ES-I3 (cell line): ENCODE measurements around the gene ZNF423.

Experiments
- H3K36me3 ChIP-seq: 2 replicates; pipeline ENCODE4 v1.6.1; 2013; ENCODE audit warnings: mild to moderate bottlenecking, low read length, control low read depth, moderate library complexity; ENCODE audit not compliant: insufficient read depth
- H3K4me1 ChIP-seq: 2 replicates; pipeline ENCODE4 v1.6.1; 2013; ENCODE audit warnings: mild to moderate bottlenecking, control low read depth, low read length; ENCODE audit not compliant: insufficient read depth
- H3K9ac ChIP-seq: 2 replicates; pipeline ENCODE4 v1.6.1; 2013; ENCODE audit warnings: low read depth, mild to moderate bottlenecking, low read length, moderate library complexity
- H3K9me3 ChIP-seq: 2 replicates; pipeline ENCODE4 v1.6.1; 2013; ENCODE audit warnings: mild to moderate bottlenecking, low read length, moderate library complexity; ENCODE audit not compliant: control insufficient read depth, insufficient read depth

The ZNF423 gene

GRCh38 chr16:49701789-49702494 lies 154.0 kb downstream of the ZNF423 start:
- H3K9me3 ChIP-seq, result no peaks in the 10 kb centered on the region
- H3K36me3 ChIP-seq, result no peaks in the 10 kb centered on the region
- no peak overlapping the region for H3K9ac ChIP-seq
- peaks cover 66% of the 10 kb centered on the region for H3K4me1 ChIP-seq

DNA sequence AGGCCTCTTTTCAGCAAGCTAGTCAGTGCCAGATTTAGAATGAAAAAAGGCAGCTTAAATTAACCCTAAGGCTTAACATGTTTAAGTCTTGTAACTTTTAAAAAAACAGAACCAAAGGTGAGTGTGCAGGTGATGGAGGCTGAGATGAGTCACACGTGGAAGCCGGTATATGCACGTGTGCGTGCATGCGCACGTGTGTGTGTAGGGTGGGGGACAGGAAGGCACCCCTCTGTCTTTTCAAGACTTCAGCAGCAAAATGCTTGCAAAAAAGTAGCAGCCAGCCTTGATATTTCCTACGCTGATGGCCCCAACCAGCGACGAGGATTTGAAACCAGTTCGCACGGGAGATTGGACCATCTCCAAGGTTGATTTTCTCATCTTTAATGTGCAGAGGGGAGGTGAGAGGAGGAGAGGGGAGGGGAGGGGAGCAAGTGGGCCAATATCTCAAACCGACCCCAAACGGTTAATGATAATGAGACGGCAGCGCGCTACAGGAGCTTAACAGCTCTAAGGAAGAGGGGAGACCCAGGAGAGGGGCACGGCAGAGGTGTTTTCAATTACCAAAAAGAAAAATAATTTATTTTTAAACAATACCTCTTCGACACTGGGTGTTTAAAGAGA lies 154.7 kb downstream of the ZNF423 start:
- peaks cover 73% of the 10 kb centered on the region for H3K4me1 ChIP-seq
- H3K36me3 ChIP-seq, result no peaks in the 10 kb centered on the region
- peak overlapping the region; percentile 26 for H3K9ac ChIP-seq
- no peaks in the 10 kb centered on the region for H3K9me3 ChIP-seq

- peaks cover 80% of the 10 kb centered on the region for H3K4me1 ChIP-seq
- H3K9ac ChIP-seq, result peak overlapping the region; percentile 26; the same call in 1 of the 2 replicates
These were observed 155.5 kb downstream of the ZNF423 start for GRCh38 chr16:49700251-49701064.

GRCh38 chr16:49699841-49700175 lies 156.1 kb downstream of the ZNF423 start:
- Histone ChIP-seq H3K4me1 (peaks cover 81% of the 10 kb centered on the region), H3K9me3 (no peaks in the 10 kb centered on the region), H3K9ac (no peak overlapping the region), H3K36me3 (no peaks in the 10 kb centered on the region)

More at GRCh38 chr16:49700251-49701064, 155.5 kb downstream of the ZNF423 start:
- Histone ChIP-seq H3K9me3 (no peaks in the 10 kb centered on the region), H3K36me3 (no peaks in the 10 kb centered on the region)

- H3K36me3 ChIP-seq, result no peaks in the 10 kb centered on the region
- H3K9me3 ChIP-seq, result no peaks in the 10 kb centered on the region
- H3K4me1 ChIP-seq, result peaks cover 76% of the 10 kb centered on the region
- H3K9ac ChIP-seq, result no peak overlapping the region
These were observed 156.7 kb downstream of the ZNF423 start for GRCh38 chr16:49698931-49699840.

- Histone ChIP-seq H3K9me3 (no peaks in the 10 kb centered on the region), H3K9ac (no peak overlapping the region), H3K36me3 (no peaks in the 10 kb centered on the region), H3K4me1 (peaks cover 72% of the 10 kb centered on the region)
These were observed 157.5 kb downstream of the ZNF423 start for GRCh38 chr16:49698453-49698815.

- Histone ChIP-seq H3K9me3 (no peaks in the 10 kb centered on the region), H3K4me1 (peaks cover 67% of the 10 kb centered on the region), H3K36me3 (no peaks in the 10 kb centered on the region), H3K9ac (no peak overlapping the region)
These were observed 158.1 kb downstream of the ZNF423 start for GRCh38 chr16:49697631-49698452.

DNA sequence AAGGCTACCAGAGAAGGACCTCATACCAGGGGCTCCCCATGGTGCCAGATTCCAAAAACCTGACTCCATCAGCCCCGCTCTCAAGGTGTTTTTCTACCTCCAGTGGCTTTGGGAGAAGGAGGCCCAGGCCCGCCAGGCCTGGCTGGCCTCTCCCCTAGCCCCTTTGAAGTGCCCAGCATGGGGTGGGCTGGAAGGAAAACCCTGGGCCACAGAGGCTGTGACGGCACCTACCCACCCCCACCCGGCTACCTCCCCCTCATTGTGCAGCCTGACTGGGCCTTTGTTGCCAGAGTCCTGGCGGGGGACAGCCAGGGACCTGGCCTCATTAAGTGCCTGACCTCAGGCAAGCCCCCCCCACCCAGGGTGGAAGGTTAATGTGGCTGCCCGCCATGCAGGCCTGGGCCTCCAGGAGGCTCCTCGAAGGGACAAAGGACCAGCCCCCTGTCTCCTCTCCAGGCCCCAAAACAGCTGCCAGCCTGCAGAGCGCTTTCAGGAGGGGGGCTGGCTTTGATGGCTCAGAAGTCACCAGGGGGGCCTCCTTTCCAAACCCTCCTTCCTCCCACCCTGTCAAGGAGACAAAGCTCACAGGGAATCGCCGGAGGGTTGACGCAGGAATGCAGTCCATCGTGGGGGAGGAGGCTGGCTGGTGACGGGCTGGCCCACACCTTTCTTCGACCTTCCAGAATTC lies 159.4 kb downstream of the ZNF423 start:
- Histone ChIP-seq H3K9me3 (no peaks in the 10 kb centered on the region), H3K9ac (peak overlapping the region; percentile 21; the same call in 1 of the 2 replicates), H3K4me1 (peaks cover 59% of the 10 kb centered on the region), H3K36me3 (no peaks in the 10 kb centered on the region)

DNA sequence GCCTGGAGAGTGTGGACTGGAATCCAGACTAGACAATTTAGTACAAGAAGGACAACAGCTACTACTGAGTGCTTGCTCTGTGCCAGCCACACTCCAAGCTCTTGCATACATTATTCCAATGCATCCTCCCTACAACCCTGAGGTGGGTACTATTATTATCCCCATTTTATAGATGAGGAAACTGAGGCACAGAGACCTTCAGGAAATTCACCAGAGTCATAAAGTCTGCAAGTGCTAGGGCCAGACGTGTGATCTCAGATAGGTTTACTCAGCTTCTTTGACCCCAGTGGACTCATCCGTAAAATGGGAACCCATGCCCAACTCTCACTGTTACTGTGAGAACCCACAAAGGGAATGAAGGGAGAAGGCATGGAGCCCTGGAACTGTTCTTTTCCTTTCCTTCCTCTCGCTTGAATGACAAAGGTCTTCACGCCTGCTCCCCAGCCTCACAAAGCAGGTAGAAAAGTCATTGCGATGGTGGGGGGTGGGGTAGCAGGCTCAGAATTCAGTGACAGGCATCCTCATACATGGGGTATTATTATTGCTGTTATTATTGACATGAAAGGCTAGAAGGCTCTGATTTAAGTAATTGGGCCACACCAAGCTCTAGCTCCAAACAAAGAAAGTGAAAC lies 160.0 kb downstream of the ZNF423 start:
- Histone ChIP-seq H3K4me1 (peaks cover 57% of the 10 kb centered on the region), H3K9me3 (no peaks in the 10 kb centered on the region), H3K9ac (peak overlapping the region; percentile 21; the same call in 1 of the 2 replicates), H3K36me3 (no peaks in the 10 kb centered on the region)

DNA sequence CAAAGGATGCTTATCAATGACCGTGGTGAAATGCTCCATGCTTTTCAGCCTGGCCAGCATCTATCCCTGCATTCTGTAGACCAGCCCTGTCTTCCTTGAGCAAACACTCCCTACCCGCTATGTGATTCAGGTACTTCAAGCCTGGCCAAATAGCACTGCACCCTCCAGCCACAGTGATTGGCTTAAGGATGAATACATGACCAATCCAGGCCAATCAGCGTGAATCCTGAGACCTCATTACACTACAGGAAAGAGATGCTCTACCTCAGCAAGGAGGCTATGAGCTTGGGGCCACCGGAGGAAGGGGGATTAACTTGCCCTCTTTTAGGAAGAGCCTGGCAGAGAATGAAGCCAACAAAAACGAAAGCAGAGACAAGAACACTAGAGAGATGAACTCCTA lies 162.5 kb downstream of the ZNF423 start:
- H3K9me3 ChIP-seq, result no peaks in the 10 kb centered on the region
- no peaks in the 10 kb centered on the region for H3K36me3 ChIP-seq
- H3K4me1 ChIP-seq, result peaks cover 40% of the 10 kb centered on the region
- no peak overlapping the region for H3K9ac ChIP-seq

DNA sequence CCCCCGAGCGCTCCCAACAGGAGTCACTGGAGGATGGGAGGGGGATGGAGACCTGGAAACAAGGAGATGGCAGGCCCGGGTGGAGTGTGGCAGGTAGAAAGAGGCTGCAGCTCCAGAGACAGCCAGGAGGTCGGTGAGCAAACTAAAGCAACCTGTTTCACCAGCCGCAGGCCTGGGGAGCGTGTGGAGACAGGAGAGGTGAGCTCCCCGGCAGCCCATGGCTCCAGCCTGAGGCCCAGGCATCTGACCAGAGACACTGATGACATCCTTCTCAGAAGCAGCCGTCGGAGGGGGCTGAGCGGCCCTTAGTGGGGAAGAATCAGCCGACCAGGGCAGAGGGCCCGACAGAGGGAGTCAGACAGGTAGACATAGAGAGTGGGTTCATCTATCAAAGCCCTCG lies 165.1 kb downstream of the ZNF423 start:
- Histone ChIP-seq H3K36me3 (no peaks in the 10 kb centered on the region), H3K9me3 (no peaks in the 10 kb centered on the region), H3K9ac (no peak overlapping the region), H3K4me1 (peaks cover 14% of the 10 kb centered on the region)

DNA sequence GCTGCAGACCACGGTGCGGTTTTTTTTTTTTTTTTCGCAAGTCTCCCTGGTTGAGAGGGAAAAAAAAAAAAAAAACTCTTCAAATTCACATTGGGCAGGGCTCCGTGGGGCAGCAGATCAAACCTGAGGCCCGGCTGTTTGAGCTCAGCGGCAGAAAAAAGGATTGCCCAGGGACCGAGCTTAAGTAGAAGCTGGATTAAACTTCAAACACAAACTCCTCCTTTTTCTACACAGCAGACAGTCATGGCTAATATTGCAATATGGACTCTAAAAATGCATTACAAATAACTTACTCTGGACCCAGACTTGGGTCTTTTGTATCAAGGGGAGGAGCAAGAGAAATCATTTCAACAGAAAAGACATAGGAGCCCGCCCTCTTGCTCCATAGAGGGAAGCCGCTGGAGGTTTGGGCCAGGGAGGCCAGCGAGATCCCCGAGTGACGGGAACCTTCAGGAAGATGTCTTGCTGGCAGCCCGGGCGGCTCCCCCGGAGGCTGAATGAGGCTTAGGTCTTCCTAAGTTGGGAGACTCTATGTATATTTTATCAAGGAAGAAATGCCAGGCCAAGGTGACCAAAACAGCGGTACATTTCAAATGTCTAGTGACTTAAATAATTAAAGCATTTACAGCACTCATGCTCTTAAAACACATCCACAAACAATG lies 167.7 kb downstream of the ZNF423 start:
- peaks cover 6% of the 10 kb centered on the region; the same call in 1 of the 2 replicates for H3K4me1 ChIP-seq
- no peak overlapping the region for H3K9ac ChIP-seq
- H3K9me3 ChIP-seq, result no peaks in the 10 kb centered on the region
- H3K36me3 ChIP-seq, result no peaks in the 10 kb centered on the region
